22Rv1 (cell line): ENCODE measurements around the gene CDK14.

Experiments used
- CTCF ChIP-seq: fragments of 450-650 bp; IDR thresholded peaks from 2 replicates; pipeline ENCODE4 v1.5.1; 2017; ENCODE audit warnings: mild to moderate bottlenecking
- ZFX ChIP-seq: fragments of 450-650 bp; IDR thresholded peaks from 2 replicates; pipeline ENCODE4 v1.6.1; 2017; ENCODE audit warnings: antibody characterized with exemption, borderline replicate concordance

GRCh38 chr7:90846192-90846591 is 250.1 kb downstream of the CDK14 start:
- TF ChIP-seq CTCF (no peak), ZFX (no peak)
